Large intestine (tissue), 3 donors: ENCODE measurements around the gene TRPV6. TPM values are rescaled to one million over a fixed set of nuclear protein-coding genes. Genes with fewer than 3 reads are reported as not detected.

Experiments
- DNase-seq, 2 donors: peaks; one replicate each; pipeline versions ENCODE4 v3.0.0 to v3.0.0-alpha.2; 2013
- H3K27ac ChIP-seq: one replicate; pipeline ENCODE4 v1.5.1; 2013; ENCODE audit warnings: low read length
- H3K27me3 ChIP-seq: 2 replicates; pipeline ENCODE4 v1.6.1; 2013; ENCODE audit warnings: low read length; ENCODE audit not compliant: control insufficient read depth, insufficient read depth
- H3K36me3 ChIP-seq: 2 replicates; pipeline ENCODE4 v1.6.1; 2013; ENCODE audit warnings: low read length; ENCODE audit not compliant: control insufficient read depth, insufficient read depth
- H3K4me1 ChIP-seq: one replicate; pipeline ENCODE4 v1.6.1; 2013; ENCODE audit warnings: low read length; ENCODE audit not compliant: control insufficient read depth, insufficient read depth
- H3K4me3 ChIP-seq: one replicate; pipeline ENCODE4 v1.5.1; 2013; ENCODE audit warnings: low read length
- H3K9me3 ChIP-seq: one replicate; pipeline ENCODE4 v1.6.1; 2013; ENCODE audit warnings: mild to moderate bottlenecking, low read depth, low read length, moderate library complexity; ENCODE audit not compliant: control insufficient read depth
- WGBS: methylation state at CpG from one replicate; pipeline ENCODE4 v1.1.5; 2013; ENCODE audit warnings: low lambda C conversion rate; ENCODE audit not compliant: insufficient coverage; 5-methylcytosine and 5-hydroxymethylcytosine counted together
- polyA plus RNA-seq: library from polyadenylated mRNA; unstranded; fragments of 120-200 nt; gene quantifications from one replicate; pipeline ENCODE4 v1.2.1, GENCODE V29; 2013

Gene TRPV6
- polyA plus RNA-seq, 1 donor, result 2.2 TPM

DNA sequence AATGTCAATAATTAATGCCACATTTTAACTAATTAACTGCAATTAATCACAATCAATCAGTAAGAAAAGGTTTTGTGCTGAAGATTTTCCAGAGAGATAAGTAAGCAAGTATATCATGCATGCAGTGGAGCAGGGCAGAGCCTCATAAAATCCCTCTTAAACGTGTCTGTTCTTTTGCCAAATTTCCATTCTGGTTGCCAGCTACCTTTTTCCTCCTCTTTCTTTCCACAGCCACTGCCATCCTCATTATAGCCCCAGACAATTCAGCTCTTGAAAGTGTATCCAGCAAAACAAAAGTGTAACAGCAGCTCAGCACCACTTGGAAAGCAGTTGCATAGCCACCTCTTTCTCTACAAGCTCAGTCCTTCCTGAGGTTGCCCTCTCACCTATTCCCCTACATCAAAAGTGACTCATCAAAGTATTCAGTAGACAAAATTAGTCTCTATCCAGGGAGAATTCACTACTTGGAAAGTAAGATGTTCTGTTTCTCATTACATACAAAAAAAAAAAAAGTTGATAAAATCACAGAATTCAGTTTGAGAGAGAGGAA lies 57.5 kb downstream of the TRPV6 start:
- WGBS, result no CpG with 5 or more reads among the region's 1 CpG
- no peak overlapping the region for H3K4me3 ChIP-seq
- no peaks in the 10 kb centered on the region for H3K36me3 ChIP-seq
- no peaks in the 10 kb centered on the region for H3K9me3 ChIP-seq
- H3K4me1 ChIP-seq, result no peaks in the 10 kb centered on the region
- H3K27me3 ChIP-seq, result peaks cover 2% of the 10 kb centered on the region
- no peak for DNase-seq
- H3K27ac ChIP-seq, result no peak overlapping the region

DNA sequence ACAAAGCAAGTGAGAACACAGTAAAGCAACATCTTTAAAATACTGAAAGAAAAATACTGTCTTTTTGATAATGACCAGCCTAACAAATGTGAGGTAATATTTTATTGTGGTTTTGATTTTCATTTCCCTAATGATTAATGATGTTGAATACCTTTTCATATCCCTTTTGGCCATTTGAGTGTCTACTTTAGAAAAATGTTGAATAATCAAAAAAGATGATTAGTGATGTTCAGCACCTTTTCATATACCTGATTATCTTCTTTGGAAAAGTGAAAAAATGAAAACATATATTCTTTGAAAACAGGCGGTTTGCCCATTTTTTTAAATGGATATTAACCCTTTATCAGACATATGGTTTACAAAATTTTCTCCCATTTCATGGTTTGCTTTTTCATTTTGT lies 62.8 kb downstream of the TRPV6 start:
- Histone ChIP-seq H3K4me3 (no peak overlapping the region), H3K9me3 (no peaks in the 10 kb centered on the region), H3K36me3 (no peaks in the 10 kb centered on the region), H3K27ac (no peak overlapping the region), H3K27me3 (peaks cover 8% of the 10 kb centered on the region), H3K4me1 (no peaks in the 10 kb centered on the region)
- WGBS, result 0% methylated on average over 1 of the region's 1 CpG
- no peak for DNase-seq

Other genes starting within 250 kb of the TRPV6 start
- gene PRSS1, start 136.3 kb downstream of the TRPV6 start, polyA plus RNA-seq, result 0.15 TPM
- 60.4 TPM for gene PRSS2, start 114.8 kb downstream of the TRPV6 start, polyA plus RNA-seq
- gene EPHB6, start 30.7 kb downstream of the TRPV6 start, polyA plus RNA-seq, result 6.8 TPM
- 0.73 TPM for gene TRPV5, start 48.0 kb upstream of the TRPV6 start, polyA plus RNA-seq
- 6.6 TPM for gene LLCFC1, start 53.7 kb upstream of the TRPV6 start, polyA plus RNA-seq
- gene KEL, start 76.6 kb upstream of the TRPV6 start, polyA plus RNA-seq, result 181 TPM
- gene OR9A2, start 141.4 kb upstream of the TRPV6 start, polyA plus RNA-seq, result not detected
- gene OR6V1, start 166.6 kb upstream of the TRPV6 start, polyA plus RNA-seq, result not detected
- gene PIP, start 246.3 kb upstream of the TRPV6 start, polyA plus RNA-seq, result not detected